Smooth muscle cell (in vitro differentiated cells): ENCODE data around the gene IMPDH1. TPM values are rescaled to one million over a fixed set of nuclear protein-coding genes. Genes with fewer than 3 reads are reported as not detected.
A peak's percentile ranks its signal among the peaks of the same experiment; 100 is the strongest.

Source experiments
- DNase-seq: peaks from one replicate; lab custom pipeline; 2025; ENCODE audit not compliant: unreplicated experiment; lab: John Stamatoyannopoulos, UW
- H2AFZ ChIP-seq: fragments of 200-600 bp; sonication (generic); 2 replicates; pipeline ENCODE4 v1.6.0; 2016; ENCODE audit warnings: antibody characterized with exemption, low read depth, mild to moderate bottlenecking
- H3F3A ChIP-seq: fragments of 200-600 bp; sonication (generic); 2 replicates; pipeline ENCODE4 v1.6.0; 2017; ENCODE audit warnings: antibody characterized with exemption, low read depth
- H3K27ac ChIP-seq: fragments of 200-600 bp; sonication (generic); 2 replicates; pipeline ENCODE4 v1.5.1; 2016; ENCODE audit warnings: low read depth, mild to moderate bottlenecking
- H3K27me3 ChIP-seq: fragments of 200-600 bp; sonication (generic); 2 replicates; pipeline ENCODE4 v1.6.1; 2016; ENCODE audit warnings: low read depth, mild to moderate bottlenecking
- H3K36me3 ChIP-seq: fragments of 200-600 bp; sonication (generic); 2 replicates; pipeline ENCODE4 v1.5.1; 2016; ENCODE audit warnings: low read depth
- H3K4me1 ChIP-seq: fragments of 200-600 bp; sonication (generic); 2 replicates; pipeline ENCODE4 v1.5.1; 2016; ENCODE audit warnings: low read depth
- H3K4me2 ChIP-seq: fragments of 200-600 bp; sonication (generic); 2 replicates; pipeline ENCODE4 v1.6.0; 2016; ENCODE audit warnings: mild to moderate bottlenecking
- H3K4me3 ChIP-seq: fragments of 200-600 bp; sonication (generic); 2 replicates; pipeline ENCODE4 v1.5.1; 2016; ENCODE audit warnings: mild to moderate bottlenecking
- H3K79me2 ChIP-seq: fragments of 200-600 bp; sonication (generic); 2 replicates; pipeline ENCODE4 v1.6.0; 2016; ENCODE audit warnings: low read depth, mild to moderate bottlenecking
- H3K9ac ChIP-seq: fragments of 200-600 bp; sonication (generic); 2 replicates; pipeline ENCODE4 v1.6.0; 2016; ENCODE audit warnings: low read depth
- H3K9me3 ChIP-seq: fragments of 200-600 bp; sonication (generic); replicated peaks from 2 replicates; pipeline ENCODE4 v1.5.1; 2016; ENCODE audit warnings: low read depth
- H4K20me1 ChIP-seq: fragments of 200-600 bp; sonication (generic); 2 replicates; pipeline ENCODE4 v1.6.0; 2016; ENCODE audit warnings: low read depth
- WGBS: methylation state at CpG from one replicate; pipeline ENCODE4 v1.1.7; 2016; ENCODE audit warnings: low lambda C conversion rate; 5-methylcytosine and 5-hydroxymethylcytosine counted together
- polyA plus RNA-seq: library from polyadenylated mRNA; unstranded; fragments of >200 nt; fragmentation: Nextera tagmentation; extraction: Ambion mirVana; gene quantifications from 2 replicates; pipeline ENCODE4 v1.2.1, GENCODE V29; 2016
- total RNA-seq: library from RNA; depleted of rRNA; stranded (reverse); fragments of >200 nt; gene quantifications from 2 replicates; pipeline ENCODE4 v1.2.3, GENCODE V29; 2014
- TF ChIP-seq, protein P1 (sequence below): fragments of 200-600 bp; sonication (generic); IDR thresholded peaks from 2 replicates; pipeline ENCODE4 v1.5.1; 2017; ENCODE audit warnings: borderline replicate concordance, mild to moderate bottlenecking, antibody characterized with exemption; ENCODE audit not compliant: insufficient read depth, poor library complexity, severe bottlenecking

IMPDH1 gene
- total and polyA plus RNA-seq, 2 experiments from 2014 or later = 48.4 to 129 TPM

DNA sequence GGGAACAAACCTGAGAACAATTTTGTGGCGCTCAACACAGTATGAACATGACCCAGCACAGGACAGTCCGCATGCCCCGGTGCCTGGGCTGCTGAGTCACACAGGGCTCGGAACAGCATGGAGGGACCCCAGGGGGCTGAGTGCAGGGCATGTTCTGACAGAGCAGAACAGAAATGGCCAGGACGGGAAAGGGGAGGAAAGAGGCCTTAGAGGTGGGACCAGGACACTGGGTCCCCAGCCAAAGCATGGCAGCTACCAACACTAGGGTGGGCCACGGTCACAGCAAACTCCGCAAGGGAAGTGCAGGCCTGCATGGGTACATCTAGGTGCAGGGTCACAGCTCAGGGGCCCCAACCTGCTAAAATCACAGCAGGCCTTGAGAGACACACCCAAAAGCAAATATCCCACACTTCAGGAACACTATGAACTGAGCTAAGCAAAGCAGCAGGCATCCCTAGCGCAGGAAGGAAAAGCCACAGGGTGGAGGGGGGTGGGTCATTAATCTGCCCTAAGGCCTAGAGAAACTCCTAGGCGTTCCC is 5.6 kb downstream of the IMPDH1 start:
- Histone ChIP-seq H2AFZ (no peak overlapping the region), H4K20me1 (peaks cover 16% of the 10 kb centered on the region), H3K27me3 (no peaks in the 10 kb centered on the region), H3K27ac (no peak overlapping the region), H3K36me3 (no peaks in the 10 kb centered on the region), H3K79me2 (peaks cover 8% of the 10 kb centered on the region), H3K4me2 (peak overlapping the region; percentile 95), H3K9ac (no peak overlapping the region), H3K9me3 (no peaks in the 10 kb centered on the region), H3K4me3 (peak overlapping the region; percentile 73), H3K4me1 (peaks cover 31% of the 10 kb centered on the region), H3F3A (peaks cover 17% of the 10 kb centered on the region)
- WGBS = 52% methylated on average over 9 of the region's 9 CpGs
- TF ChIP-seq, protein P1, sequence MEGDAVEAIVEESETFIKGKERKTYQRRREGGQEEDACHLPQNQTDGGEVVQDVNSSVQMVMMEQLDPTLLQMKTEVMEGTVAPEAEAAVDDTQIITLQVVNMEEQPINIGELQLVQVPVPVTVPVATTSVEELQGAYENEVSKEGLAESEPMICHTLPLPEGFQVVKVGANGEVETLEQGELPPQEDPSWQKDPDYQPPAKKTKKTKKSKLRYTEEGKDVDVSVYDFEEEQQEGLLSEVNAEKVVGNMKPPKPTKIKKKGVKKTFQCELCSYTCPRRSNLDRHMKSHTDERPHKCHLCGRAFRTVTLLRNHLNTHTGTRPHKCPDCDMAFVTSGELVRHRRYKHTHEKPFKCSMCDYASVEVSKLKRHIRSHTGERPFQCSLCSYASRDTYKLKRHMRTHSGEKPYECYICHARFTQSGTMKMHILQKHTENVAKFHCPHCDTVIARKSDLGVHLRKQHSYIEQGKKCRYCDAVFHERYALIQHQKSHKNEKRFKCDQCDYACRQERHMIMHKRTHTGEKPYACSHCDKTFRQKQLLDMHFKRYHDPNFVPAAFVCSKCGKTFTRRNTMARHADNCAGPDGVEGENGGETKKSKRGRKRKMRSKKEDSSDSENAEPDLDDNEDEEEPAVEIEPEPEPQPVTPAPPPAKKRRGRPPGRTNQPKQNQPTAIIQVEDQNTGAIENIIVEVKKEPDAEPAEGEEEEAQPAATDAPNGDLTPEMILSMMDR = no peak
- no peak for DNase-seq

- TF ChIP-seq, protein P1 = no peak
- Histone ChIP-seq H3K27ac (no peak overlapping the region), H3K4me3 (no peak overlapping the region), H3K4me1 (peaks cover 26% of the 10 kb centered on the region), H3K79me2 (peaks cover 8% of the 10 kb centered on the region), H3K36me3 (no peaks in the 10 kb centered on the region), H4K20me1 (peaks cover 16% of the 10 kb centered on the region), H2AFZ (no peak overlapping the region), H3K9me3 (no peaks in the 10 kb centered on the region), H3K4me2 (peak overlapping the region; percentile 95), H3K9ac (no peak overlapping the region), H3F3A (peaks cover 12% of the 10 kb centered on the region), H3K27me3 (no peaks in the 10 kb centered on the region)
- no peak for DNase-seq
- 90% methylated on average over 5 of the region's 5 CpGs for WGBS
Measured at GRCh38 chr7:128403676-128404075, 6.1 kb downstream of the IMPDH1 start.

- Histone ChIP-seq H3K27me3 (no peaks in the 10 kb centered on the region), H3F3A (peaks cover 9% of the 10 kb centered on the region), H3K4me3 (no peak overlapping the region), H4K20me1 (peaks cover 22% of the 10 kb centered on the region), H3K9ac (no peak overlapping the region), H3K9me3 (no peaks in the 10 kb centered on the region), H3K4me2 (no peak overlapping the region), H3K36me3 (peaks cover 11% of the 10 kb centered on the region), H2AFZ (no peak overlapping the region), H3K4me1 (peaks cover 17% of the 10 kb centered on the region), H3K27ac (no peak overlapping the region), H3K79me2 (peaks cover 8% of the 10 kb centered on the region)
- no peak for DNase-seq
- WGBS = 83% methylated on average over 2 of the region's 2 CpGs
- TF ChIP-seq, protein P1 = no peak
Measured at GRCh38 chr7:128402356-128402755, 7.4 kb downstream of the IMPDH1 start.

GRCh38 chr7:128400566-128400965 is 9.2 kb downstream of the IMPDH1 start:
- Histone ChIP-seq H2AFZ (no peak overlapping the region), H3K4me1 (peaks cover 16% of the 10 kb centered on the region), H3K36me3 (peaks cover 15% of the 10 kb centered on the region), H3K27ac (no peak overlapping the region), H3K9me3 (no peaks in the 10 kb centered on the region), H3K9ac (no peak overlapping the region), H3K4me3 (no peak overlapping the region), H3K79me2 (peaks cover 8% of the 10 kb centered on the region), H3F3A (no peaks in the 10 kb centered on the region), H4K20me1 (peaks cover 22% of the 10 kb centered on the region), H3K4me2 (no peak overlapping the region), H3K27me3 (no peaks in the 10 kb centered on the region)
- TF ChIP-seq, protein P1 = no peak
- WGBS = 99% methylated on average over 4 of the region's 5 CpGs
- DNase-seq = no peak
